ENCODE data around the gene STYX.
"Not testable (repeated sequence)": the region's sequence is repeated elsewhere in the genome, so short reads cannot be mapped to it uniquely, and the experiment has no call there.

Gene STYX

DNA sequence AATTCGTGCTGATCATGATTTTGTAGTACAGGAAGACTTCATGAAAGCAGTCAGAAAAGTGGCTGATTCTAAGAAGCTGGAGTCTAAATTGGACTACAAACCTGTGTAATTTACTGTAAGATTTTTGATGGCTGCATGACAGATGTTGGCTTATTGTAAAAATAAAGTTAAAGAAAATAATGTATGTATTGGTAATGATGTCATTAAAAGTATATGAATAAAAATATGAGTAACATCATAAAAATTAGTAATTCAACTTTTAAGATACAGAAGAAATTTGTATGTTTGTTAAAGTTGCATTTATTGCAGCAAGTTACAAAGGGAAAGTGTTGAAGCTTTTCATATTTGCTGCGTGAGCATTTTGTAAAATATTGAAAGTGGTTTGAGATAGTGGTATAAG, 2.5 kb upstream of the STYX start:
- DNase-seq: not testable (repeated sequence)

DNA sequence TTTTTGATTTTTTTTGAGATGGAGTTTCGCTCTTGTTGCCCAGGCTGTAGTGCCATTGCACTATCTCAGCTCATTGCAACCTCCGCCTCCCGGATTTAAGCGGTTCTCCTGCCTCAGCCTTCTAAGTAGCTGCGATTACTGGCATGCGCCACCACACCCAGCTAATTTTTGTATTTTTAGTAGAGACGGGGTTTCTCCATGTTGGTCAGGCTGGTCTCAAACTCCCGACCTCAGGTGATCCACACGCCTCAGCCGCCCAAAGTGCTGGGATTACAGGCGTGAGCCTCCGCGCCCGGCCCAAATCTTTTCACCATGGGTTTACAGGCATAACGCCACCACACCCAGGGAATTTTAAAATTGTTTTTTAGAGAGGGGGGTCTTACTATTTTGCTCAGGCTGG, 931 bp upstream of the STYX start:
- not testable (repeated sequence) for DNase-seq

DNA sequence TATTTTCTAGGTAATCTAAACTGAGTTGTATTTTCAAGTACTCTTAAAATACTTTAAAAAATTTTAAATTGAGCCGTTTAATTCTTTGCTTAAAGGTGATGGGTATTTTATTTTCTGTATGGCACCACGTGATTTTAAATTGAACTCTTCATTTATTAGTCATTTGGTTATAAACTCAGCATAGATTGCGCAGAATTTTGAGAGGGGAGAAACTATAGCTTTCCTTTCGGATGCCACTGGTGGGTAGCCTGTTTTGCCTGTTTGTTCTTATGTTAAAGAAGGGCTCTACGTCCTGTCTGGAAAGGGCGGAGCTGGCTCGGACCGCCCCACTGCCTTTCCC, 411 bp upstream of the STYX start:
- no peak for DNase-seq

DNA sequence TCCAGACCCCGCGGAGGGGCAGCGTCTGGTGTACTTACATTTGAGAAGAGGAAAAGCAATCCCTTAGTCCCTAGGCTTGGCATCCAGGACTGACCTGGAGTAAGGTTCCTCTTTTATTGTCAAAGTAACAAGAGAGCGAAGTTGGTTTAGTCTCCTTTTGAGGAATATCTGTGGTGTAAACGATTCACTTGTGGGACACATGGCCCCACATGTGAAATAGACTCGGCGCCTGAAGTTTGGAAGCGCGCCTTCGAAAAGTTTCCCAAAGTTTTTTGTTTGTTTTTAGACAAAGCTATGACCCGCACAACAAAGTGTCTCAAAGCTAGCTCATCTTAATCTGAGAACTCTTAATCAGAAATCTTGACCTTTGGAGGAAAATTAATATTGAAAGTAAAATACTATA, 744 bp downstream of the STYX start:
- no peak for DNase-seq

DNA sequence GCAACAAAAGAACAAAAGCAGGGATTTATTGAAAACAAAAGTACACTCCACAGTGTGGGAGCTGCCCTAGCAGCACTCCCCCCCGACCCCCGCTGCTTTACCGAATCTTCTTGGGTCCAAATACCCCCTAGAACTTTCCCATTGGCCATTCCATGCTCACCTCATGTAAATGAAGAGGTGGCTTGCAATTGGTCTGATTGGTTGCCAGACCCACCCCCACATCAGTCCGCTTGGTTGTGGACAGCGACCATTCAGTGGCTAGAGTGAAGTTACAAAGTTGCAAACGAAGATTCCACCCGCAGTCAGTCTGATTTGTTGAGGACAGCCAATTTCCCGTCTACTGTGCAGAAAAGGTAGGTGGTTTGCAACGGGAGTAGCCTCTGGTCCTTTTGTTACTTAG, 3.9 kb downstream of the STYX start:
- DNase-seq: no peak

DNA sequence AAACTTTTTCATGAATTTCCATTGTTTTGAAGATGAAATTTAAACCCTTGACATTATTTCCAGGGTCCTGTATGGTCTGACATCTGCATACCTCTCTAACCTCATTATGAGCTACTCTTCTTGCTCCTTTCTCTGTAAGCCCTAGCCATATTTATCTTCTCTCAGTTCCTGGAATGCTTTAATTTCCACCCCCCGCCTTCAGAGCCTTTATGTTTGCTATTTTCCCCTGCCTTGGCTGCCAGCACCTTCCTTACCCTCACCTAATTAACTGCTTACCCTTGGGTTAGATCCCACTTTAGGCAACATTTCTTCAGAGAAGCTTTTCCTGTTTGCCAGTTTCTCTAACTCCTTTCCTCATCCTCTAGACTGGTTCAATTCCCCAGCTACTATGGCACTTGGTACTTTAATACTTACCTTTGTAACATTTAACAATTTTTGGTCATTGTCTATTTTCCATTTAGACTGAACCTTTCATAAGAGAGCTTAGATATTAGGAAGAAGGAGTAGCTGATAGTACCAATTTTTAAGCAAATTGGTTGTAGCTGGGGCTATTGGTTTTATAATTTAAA, 6.0 kb downstream of the STYX start:
- DNase-seq: no peak

DNA sequence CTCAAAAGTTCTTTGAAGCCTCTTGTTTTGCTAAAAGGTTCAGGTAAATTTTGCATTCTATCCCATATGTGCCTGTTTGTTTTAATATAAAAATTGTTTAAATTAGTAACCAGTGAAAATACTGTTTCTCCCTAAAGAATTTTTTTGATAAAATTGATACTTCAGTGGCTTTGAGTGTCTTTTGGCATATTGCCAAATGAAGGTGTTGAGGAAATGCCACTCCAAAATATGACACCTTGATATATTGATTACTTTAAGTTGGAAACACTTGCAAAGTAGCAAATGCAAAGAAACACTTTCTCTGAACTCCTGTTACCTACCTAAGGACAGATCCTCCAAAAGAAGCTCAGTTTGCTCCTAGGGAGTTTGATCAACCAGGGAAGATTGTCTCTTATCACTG, 8.4 kb downstream of the STYX start:
- DNase-seq: no peak

DNA sequence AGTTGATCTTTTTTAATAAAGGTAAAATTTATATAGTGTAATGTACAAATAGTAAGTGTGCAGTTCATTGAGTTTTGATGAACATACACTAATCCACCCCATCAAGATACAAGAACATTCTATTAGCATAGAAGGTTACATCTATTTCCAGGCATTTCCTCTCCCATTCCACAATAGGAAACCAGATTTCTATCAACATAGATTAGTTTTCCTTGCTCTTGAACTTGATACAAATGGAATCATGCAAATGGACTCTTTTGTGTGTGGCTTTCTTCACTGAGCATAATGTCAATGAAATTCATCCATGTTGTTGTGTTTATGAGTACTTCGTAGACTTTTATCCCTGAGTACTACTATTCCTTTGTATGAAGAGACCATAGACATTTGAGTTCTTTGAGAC, 10.8 kb downstream of the STYX start:
- no peak for DNase-seq

DNA sequence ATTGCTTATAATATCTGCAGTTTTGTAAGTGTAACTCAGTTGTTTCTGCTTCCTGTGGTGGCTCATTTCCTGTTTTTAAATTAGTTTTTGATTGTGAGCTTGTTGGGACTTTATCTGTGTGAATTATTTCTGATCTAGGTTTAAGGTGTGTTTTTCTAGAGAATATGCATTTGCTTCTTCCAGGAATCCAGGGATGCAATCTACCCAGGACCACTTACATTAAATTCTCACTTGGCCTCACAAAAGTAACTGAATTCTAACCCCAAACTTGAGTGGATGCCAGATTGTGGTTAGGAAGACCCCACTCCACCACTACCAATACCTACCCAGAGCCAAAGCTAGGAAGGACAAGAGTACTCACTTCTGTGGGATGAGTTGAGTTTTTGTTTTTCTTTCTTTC, 11.9 kb downstream of the STYX start:
- DNase-seq: no peak

DNA sequence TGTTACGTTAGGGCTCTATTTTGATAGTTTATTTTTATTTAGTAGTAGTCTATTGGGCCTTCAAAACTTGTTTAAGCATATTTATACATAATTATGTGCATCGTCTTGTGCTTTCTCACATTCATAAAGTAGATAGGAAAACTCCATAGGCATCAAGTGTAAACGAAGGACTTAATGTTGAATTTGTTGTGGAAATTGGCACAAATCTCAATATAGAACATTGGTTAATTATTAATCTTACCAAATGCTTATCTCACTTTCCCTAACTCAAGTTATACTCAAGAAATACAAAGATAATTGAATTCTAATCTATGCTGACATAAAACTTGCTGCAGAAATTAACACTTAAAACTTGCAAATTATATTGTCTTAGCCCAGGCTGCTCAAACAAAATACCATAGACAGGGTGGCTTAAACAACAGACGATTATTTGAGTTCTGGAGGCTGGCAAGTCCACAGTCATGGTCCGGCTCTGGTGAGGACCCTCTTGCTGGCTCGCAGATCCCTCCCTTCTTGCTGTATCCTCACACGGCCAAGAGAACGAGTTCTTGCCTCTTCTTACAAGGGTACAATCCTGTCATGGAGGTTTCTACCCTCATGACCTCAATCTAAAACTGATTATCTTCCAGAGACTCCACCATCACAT, 18.8 kb downstream of the STYX start:
- no peak for DNase-seq

DNA sequence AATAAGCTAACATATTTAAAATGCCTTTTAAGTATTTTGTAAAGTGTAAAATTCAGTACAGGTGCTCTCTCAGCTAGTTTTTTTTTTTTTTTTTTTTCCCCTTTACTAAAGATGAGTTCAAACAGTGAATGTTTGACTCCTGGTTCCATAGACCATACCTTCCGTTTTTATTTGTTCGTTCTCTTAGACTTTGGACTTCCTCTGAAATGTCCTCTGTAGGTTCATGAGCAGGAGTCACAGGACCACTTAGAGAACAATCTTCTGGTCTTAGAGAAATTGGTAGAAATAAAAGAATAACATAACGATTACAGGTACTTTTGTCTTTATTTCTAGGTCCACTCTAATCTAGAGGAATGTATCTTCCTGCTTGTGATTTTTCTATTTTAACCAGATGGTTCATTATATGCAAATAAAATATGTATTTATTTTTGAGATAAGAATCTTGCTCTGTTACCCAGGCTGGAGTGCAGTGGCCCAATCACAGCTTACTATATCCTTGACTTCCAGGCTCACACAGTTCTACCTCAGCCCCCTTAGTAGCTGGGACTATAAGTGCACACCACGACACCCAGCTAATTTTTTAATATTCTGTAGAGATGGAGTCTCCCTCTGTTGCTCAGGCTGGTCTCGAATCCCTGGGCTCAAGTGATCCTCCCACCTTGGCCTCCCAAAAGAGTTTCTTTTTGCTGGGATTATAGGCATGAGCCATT, 25.8 kb downstream of the STYX start:
- no peak for DNase-seq

DNA sequence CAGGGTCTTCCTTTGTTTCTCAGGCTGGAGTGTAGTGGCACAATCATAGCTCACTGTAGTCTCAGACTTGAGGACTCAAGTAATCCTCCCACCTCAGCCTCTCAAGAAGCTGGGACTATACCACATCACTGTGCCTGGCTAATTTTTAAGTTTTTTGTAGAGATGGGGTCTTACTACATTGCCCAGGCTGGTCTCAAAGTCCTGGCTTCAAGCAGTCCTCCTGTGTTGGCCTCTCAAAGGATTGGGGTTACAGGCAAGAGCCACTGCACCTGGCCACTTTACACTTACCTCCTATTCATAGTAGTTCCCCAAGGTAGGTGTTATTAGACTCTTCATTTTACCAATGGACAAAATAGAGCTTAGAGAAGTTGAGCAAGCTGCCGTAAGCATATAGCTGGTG, 29.2 kb downstream of the STYX start:
- DNase-seq: no peak

DNA sequence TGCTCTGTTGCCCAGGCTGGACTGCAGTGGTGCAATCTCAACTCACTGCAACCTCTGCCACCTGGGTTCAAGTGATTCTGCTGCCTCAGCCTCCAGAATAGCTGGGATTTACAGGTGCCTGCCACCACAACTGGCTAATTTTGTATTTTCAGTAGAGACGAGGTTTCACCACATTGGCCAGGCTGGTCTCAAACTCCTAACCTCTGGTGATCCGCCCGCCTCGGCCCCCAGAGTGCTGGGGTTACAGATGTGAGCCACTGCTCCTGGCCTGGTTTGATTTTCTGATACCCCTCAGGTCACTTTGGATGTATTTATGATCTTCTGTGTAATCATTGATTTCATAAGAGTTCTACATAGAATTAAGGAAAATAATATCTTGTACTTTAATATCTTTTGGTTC, 33.0 kb downstream of the STYX start:
- DNase-seq: not testable (repeated sequence)

DNA sequence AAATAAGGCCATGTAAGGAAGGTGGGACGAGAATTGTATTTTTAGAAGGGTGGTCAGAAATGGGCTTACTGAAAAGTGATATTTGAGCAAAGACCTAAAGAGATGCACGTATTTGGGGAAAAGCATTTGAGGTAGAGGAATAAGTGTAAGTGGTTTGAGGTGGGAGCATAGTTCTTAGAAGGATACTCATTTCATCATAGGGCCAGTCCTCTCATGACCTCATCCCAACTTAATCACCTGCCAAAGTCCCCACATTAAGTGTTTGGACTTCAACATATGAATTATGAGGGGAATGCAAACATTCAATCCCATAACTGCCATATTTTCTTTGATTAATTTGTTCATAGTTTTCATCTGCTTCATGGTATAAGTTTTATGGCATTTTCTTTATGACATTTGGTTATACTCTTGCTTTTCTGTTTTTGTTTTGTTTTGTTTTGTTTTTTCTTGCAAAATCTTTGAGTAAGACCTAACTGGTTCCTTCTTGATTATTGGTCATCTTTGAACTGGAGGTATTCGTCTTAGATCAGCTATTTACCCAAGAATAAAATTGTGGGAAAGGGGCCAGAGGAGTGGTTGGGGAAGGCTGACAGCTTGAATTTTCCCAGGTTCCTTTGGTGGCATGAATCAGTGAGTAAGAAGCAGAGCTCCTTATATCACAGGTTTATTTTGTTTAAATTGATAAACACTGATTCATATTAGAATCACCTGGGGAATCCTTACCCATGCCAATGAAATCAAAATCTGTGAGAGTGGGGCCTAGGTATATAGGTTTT, 37.3 kb downstream of the STYX start:
- no peak for DNase-seq

DNA sequence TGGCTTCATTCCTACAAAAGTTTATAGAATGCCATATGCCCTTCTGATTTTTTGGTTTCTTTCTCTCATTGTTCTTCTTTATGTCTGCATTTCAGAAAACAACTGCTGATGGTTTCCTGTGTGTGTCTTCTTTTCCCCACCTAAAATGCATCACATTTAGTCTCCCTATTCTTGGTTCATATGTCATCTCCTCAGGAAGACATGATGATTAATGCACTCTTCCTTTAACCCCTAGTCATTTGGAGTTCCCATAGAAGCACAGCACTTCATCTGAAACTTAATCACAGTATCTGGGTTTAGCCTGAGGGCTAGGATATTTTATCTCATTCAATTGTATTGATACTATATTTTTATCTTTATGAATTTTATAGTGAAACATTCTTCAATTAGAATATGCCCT, 39.9 kb downstream of the STYX start:
- DNase-seq: no peak

DNA sequence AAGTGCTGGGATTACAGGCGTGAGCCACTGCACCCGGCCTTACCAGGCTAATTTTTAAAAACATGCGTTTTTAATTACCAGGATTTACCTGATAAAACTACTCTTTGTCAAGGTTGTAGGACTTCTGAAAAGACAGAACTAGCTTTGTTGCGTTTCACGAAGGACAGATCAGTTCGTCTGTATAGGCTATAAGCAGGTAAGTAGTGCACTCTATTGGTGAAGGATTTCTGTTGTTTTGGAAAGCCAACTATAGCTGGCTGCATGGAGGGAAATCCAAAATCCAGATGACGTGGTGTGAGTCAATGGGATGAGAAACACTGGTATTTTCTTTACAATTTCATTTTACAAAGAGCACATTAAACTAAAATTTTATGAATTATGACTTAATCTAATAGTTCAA, 46.9 kb downstream of the STYX start:
- no peak for DNase-seq

DNA sequence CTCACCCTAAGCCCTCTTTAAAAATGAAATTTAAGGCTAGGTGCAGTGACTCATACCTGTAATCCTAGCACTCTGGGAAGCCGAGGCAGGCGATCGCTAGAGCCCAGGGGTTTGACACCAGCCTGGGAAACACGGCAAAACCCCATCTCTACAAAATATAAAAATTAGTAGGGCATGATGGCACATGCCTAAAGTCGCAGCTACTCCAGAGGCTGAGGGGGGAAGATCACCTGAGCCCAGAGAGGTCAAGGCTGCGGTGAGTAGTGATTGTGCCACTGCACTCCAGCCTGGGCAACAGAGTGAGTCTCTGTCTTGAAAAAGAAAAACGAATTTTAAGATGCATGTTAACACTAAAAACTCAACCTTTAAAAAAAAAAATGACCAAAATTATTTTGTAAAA, 48.7 kb downstream of the STYX start:
- DNase-seq: no peak

DNA sequence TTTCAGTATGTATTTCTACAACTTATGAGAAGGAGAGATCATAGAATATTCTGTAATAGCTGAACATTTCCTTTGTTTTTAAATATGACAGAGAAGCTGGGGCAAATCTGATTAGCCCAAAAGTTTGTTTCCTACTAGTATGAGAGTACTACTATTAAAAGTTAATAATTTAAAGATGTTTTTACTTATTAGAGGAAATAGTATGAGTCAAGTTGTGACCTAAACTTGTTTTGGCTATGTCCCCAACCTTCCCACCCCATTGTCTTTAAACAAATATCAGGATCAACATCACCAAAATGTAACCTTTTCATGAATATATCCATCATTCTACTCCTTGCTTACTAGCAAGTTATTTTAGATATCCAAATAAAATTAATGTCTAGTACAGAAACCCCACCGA, 50.9 kb downstream of the STYX start:
- DNase-seq: no peak

DNA sequence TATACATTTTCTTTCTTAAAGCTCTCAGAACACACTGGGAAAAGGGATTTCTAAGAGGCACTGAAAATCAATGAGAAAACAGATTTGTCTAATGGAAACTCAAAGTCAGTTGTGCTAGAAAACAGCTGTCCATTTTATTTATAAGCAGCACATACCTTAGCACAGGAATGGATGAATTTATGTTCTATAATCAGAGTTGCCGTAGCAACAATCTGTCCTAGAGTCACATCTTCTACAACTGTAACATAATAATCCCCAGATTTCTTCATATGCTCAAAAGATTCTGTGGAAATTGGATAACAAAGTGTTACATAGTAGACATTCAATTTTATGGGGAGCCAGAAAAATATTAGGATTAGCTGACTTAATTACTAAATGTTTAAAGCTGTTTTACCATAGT, 51.7 kb downstream of the STYX start:
- DNase-seq: no peak

DNA sequence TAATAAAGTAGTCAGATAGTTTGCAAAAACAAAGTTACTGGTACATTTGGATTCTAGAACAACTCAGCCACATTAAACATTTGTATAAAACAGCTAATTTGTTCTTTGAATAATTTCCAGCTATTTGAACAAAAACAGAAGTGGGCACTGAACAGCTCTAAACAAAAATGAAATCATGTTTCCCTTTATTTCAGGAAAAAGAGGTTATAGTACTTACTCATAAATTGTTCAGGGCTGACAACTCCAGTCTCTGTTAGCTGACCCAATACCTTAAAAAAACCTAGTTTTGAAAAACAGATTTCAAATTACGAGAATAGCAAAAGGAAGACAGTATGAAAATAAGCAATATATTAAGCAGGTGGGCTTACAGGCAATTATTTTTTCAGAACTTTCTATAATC, 53.2 kb downstream of the STYX start:
- no peak for DNase-seq

DNA sequence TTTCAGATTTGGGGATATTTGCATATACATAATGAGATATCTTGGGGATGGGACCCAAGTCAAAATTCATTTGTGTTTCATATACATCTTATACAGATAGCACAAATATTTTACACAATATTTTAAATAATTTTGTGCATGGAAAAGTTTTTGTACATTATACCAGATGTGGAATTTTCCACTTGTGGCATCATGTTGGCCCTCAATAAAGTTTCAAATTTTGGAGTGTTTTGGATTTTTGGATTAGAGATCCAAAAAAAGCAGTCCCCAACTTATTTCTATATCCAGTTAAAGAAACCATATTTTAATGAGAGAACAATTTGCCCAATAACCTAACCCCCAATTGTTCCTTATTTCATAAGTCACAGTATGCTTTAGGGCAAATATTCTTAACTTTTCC, 56.9 kb downstream of the STYX start:
- DNase-seq: no peak

DNA sequence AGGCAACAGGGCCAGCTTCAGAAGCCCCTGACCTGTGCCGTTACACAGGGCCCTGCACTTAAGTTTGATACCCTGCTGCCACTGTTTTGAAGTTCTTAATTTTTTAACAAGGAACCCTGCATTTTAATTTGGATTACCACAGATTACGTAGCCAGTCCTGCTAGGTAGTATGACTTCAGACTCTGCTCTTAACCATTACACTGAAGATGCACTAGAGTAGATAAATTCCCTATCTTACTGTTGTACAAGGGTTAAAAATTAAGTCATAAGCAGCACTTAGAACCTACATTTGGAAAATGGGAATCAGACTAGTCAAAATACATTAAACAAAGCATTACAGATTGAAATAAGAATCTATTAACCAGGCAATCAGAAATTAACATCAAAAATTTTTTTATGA, 59.2 kb downstream of the STYX start:
- DNase-seq: no peak

DNA sequence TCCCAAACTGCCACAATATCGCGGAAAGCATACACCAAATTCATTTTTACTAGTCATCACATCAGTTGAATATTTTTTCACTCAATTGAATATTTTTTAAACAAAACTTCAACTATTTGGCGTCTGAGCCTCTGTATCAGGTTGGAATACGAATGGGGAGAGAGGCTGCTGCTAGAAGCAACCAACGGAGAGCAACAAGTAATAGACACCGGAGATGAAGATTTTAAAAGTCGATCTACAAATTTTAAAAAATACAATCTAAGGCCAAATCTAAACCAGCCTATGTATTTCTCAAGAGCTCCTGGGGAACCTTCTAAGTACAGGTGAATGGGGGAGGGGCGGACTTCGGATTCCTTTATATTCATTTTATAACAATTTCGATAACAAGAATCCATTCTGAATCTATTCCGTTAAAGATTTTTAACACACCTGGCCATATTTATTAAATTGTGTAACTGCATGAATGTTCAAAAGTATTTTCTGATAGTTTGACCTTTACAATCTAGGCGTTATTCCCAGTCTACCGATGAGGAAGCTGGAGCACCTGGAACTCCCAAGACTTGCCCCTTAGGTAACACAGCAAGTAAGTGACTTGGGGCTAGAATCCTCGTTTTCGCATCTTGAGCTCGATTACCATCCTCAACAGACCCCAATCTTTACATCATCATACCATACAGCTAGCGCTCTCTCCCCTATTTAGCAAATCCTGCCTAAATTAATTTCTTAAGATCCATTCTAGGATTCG, 60.2 kb downstream of the STYX start:
- no peak for DNase-seq
